HS-5 (cell line): ENCODE data around the gene CEACAM3.

Experiments used
- DNase-seq: peaks from one replicate; pipeline ENCODE4 v3.0.0-alpha.2; 2012; ENCODE audit warnings: low read depth

Gene CEACAM3

DNA sequence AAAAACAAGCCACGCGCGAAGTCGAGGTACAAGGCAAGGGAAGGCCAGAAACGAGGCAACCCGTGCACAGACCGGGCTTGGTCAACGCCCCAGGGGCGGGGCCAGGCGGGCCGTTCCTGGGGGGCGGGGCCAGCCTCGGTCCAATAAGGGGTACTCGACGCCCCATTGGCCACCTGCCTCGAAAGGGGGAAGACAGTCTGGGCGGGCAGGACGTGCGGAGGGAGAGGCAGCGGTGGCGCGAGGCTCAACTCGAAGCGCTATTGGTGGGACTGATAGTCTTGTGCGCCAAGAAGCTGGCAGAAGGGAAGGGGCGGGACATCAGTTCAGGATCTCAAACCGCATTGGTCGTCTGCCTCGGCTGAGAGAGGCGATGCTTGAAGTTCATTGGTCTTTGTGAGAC is 48.2 kb downstream of the CEACAM3 start, which contains the start of gene LYPD4:
LYPD4 (minus strand) TSS at position 83 of the 400 bp plus-strand sequence. CDS start 5,398 bp downstream, outside the sequence.
- no peak for DNase-seq

DNA sequence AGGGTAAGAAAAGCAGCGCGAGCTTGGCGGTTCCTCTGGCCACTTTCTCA is 48.4 kb downstream of the CEACAM3 start, which contains the start of gene DMRTC2:
DMRTC2 (plus strand) TSS at position 42 of the 50 bp plus-strand sequence. CDS start 2,387 bp downstream, outside the sequence.
- no peak for DNase-seq

DNA sequence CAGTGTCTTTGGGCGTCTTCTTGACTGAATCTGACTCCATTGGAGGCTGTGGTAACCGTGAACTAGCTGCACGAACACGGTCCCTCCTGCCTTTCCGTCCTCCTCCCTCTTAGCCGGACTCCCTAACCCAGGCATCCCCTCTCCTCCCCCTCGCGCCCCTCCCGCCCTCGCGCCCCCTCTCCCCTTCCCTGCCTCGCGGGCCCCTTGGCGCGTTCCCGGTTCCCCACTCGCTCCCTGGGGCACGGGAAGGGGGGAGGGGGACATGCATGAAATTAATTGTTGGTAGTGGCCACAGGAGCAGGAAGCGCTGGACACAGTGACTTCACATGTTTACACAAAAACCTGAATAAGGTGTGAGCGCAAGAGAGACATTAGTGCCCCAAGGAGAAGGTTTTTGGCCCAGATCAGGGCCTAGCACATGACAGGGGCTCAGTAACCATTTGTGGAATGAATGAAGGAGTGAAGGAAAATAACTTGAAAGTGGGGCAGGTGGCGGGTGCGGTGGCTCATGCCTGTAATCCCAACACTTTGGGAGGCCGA is 48.7 kb downstream of the CEACAM3 start:
- no peak for DNase-seq

DNA sequence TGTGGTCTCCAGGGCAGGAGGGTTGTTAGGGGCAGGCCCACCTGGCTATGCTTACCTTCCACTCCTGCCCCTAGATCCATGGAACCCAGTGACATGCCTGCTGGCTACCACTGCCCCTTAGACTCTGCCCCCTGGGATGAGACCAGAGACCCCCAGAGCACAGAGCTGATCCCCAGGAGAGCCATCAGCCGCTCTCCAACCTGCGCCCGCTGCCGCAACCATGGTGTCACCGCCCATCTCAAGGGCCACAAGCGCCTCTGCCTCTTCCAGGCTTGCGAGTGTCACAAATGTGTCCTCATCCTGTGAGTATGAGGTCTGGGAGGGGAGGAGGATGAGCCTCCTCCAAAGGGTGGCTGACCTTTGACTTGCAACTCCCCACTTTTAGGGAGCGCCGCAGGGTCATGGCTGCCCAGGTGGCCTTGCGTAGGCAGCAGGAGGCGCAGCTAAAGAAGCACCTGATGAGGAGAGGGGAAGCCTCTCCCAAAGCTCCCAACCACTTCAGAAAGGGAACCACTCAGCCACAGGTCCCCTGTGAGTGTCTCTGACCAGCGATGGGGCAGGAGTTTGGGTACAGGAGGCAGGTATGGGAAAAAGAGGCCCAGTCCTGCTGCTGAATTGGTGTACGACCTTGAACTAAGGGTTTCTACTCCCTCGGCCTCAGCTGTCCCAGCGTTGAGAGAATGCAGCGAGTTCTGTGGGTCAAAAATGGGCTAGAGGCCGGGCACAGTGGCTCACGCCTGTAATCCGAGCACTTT is 51.1 kb downstream of the CEACAM3 start:
- DNase-seq, result no peak

DNA sequence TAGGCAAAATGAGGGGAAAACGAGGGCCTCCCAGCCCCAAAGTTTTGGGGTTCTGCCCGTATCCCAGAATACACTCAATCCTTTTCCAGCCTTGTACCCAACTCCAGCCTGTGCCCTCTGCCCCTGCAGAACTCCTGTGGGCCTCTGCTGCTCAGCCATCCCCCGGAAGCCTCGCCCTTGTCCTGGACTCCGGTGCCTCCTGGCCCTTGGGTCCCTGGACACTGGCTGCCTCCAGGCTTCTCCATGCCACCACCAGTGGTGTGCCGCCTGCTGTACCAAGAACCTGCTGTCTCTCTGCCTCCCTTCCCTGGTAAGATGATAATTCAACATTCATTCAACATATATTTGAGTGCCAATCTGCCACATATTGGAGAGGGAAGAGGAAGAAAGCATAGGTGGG is 52.3 kb downstream of the CEACAM3 start:
- DNase-seq, result no peak

DNA sequence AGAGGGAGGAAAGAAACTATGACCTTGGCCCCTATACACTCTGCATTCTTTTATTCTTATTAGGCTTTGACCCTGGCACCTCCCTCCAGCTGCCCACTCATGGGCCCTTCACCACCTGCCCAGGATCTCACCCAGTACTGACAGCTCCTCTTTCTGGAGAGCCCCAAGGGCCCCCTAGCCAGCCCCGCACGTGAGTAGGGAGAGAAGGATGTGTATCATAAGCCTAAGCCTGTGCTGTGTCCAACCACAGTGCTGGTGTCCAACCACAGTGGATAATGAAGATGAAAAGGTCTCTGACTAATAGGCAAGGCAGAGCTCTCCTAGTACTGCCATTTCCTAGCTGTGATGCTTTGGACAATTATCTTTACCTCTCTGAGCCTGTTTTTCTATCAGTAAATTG is 52.7 kb downstream of the CEACAM3 start:
- DNase-seq, result no peak

DNA sequence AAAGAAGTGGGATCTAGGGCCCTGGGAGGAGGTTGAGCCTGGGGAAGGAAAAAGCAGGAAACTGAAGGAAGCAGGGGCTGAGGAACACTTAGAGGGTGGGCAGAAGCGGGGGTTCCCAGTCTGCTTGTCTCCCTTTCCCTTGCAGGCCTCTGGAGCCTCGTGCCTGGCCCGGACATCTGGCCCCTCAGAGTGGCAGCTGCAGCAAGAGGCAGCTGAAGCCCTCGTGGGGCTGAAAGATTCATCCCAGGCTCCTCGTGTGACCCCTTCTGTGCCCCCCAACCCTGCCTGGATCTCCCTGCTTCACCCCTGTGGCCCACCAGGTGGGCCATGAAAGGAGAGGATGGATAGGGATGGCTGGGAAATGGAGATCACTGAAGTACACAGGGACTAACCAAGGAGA is 54.0 kb downstream of the CEACAM3 start:
- DNase-seq, result no peak

DNA sequence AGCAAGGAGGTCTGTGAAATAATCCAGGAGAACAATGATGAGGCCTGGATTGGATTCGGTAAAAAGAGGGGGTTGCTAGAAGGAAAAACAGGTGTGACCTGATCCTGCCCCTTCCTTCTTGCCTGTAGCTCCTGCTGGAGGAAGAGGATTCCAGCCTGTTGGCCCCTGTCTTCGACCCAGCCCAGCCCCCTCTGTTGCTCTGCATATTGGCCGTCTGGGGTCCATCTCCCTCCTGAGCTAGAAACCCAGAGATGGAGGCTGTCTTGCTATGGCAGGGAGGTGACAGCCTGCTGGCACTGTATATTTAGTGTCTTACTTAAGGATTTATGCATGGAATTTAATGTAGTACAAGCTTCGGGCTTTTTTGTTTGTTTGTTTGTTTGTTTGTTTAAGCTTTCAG is 55.1 kb downstream of the CEACAM3 start:
- no peak for DNase-seq

DNA sequence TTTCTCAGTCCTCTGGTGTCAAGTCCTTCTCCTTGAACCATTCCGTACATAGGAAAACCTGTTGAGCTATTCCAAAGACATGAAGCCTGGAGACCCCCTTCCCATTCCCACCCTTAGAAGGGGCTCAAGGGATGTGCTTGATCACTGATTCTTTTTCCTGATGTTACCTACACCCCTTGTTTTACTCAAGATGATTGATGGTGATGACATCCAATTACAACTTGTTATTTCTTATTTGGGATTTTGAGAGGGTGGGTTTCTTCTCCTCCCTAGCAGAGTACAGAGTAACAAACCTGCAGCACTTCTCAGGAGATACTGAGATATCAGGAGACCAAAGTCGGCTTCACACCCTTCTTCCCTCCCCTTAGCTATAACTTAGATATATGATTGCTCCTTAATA is 57.0 kb downstream of the CEACAM3 start:
- DNase-seq, result no peak

DNA sequence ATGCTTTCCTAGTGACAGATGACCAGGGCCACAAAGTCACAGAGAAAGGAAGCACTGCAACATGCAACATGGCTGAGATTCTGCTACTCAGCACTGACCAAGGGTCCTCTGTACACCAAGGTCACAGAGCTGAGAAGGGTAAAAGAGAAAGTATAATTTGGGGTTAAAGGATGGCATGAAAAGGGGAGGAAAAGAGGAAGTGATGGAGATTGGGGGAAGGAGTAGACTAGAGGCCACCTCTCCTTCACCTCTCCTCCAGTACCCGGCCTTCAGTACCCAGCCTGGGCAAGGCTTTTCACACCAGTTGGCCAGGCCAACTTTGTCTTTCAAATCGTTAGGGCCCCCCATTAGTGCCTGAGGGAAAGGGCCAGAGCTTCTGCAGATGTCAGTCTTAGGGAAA is 57.4 kb downstream of the CEACAM3 start:
- DNase-seq, result no peak

DNA sequence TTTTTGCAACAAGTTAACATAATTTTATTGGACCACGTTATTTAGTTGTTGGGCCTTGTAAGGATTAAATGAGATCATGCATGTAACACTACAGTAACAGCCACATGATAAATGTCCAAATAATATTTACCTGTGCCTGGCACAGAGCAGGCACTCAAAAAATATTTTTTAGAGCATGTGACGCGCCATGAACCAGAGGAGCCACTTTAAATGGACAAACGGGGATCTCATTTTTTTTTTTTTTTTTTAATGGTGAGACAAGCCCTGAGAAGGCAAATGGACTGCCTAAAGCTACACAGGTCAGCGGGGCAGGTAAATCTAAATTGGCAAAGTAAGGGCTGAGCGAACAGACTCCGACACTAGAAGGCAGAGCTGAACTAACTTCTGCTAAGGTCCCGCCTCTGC is 62.8 kb downstream of the CEACAM3 start:
- no peak for DNase-seq

DNA sequence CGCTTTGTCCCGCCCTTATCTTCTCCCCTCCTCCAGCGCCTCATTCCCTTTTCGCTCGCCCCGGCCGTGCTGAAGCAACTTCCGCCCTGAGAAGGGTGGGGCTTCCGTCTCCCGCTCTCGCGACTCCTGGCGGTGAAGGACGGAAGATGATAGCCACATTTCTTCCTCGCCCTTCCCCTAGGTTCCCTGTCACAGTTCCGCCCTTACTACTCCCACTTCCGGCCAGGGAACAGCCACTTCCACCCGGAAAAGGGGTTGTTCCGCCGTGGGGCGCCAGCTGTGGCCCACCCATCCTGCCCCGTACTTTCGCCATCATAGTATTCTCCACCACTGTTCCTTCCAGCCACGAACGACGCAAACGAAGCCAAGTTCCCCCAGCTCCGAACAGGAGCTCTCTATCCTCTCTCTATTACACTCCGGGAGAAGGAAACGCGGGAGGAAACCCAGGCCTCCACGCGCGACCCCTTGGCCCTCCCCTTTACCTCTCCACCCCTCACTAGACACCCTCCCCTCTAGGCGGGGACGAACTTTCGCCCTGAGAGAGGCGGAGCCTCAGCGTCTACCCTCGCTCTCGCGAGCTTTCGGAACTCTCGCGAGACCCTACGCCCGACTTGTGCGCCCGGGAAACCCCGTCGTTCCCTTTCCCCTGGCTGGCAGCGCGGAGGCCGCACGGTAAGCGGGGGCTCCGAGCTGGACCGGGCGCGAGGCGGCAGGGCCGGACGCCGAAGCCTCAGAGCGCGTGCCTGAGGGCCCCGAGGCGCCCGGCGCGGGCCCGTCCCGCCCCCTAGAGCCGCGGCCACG is 63.4 kb downstream of the CEACAM3 start, which contains the start of gene RPS19:
RPS19 (plus strand) TSS at position 638 of the 801 bp plus-strand sequence. CDS start 520 bp downstream, outside the sequence.
- DNase-seq, result peak; percentile 96

DNA sequence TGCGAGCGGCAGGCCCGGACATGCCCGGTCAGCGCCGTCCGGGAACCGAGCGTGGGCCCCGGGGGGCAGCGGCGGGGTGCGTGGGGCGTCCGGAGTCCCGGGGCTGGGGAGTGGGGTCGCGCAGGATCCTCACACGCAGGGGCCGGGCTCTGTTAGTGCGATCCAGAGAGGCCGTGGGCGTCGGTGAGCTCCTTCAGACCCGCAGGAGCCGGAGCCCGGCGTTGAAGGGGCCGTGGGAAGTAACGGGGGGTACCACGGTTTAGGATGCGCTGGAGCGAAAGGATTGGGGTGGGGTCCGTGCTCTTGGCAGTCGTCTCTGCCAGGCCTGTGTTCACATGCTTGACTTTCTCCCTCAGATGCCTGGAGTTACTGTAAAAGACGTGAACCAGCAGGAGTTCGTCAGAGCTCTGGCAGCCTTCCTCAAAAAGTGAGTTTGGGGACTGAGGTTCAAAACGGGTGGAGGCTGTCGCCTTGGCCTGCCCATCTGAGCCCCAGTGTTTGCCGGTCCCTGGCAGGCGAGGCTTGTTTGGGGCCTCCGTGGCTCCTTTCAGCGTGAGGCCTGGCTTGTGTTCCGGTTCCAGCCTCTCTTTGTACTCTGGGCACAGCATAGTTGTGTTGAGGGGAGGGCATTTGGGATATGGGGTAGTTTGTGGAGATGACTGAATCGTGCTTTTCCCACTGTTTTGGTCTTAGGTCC is 64.2 kb downstream of the CEACAM3 start:
- DNase-seq, result no peak
